Kasumi-1 (cell line): Measurements from ENCODE around the gene FADS3.
A peak's percentile ranks its signal among the peaks of the same experiment; 100 is the strongest.

Experiments
- DNase-seq, 2 experiments: peaks; one replicate each; lab custom pipeline; 2025; lab: John Stamatoyannopoulos, UW

Gene FADS3

GRCh38 chr11:61913699-61914395 lies 22.5 kb upstream of the FADS3 start:
- DNase-seq = no peak

- DNase-seq = no peak
Observed at GRCh38 chr11:61912991-61913698, 21.8 kb upstream of the FADS3 start.

DNA sequence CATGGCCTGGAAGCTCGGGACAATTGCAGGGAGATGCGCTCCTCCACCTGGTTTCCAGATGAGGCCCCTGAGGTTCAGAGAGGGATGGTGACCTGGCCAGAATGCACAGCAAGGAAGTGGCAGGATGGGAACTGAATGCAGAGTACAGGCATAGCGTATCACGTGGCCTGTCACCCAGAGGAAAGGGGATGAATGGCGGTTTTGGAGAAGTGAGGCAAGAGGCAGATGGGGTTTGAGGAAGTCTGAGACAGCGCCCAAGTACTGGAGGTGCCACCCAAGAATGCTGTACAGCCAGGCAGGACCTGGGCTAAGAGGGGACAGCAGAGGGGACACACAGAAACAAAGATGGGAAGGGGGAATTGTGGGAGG lies 21.2 kb upstream of the FADS3 start:
- peak; percentile 92 to 95 for DNase-seq

DNA sequence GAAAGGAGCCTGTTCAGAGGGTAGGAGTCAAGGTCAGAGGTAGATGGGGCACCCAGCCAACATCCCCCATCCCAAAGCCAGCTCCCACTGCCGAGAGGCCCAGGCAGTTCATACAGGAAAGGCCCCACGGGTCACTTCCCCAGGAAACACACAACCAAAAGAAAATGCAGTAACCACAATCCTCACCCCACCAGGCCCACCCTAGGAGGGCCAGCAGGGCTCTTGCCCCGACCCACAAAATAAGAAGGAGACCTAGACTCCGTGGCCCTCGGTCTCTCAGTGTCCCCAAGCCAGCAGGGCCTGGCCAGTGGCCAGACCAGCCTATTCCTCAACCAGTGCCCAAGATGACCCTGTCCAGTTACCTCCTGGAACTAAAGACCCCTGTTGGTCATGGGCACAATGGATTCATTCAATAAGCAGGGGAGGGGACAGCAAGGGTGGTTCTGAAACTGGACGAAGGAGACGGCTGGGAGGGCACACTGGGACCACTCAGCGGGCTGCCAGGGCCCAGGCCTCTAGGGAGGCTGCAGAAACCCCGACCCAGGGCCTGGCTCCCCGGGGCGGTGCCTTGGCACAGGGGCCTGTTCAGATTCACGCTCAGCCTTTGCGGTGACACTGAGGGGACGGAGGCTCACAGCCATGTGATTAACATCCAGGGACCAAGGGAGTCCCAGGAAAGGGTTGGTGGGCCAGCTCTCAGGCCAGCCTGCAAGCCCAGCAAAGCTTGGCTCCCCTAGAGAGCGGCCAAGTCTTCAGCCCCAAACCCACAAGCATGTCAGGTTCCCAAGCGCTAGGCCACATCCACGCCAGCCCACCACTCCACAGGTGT lies 20.6 kb upstream of the FADS3 start:
- no peak for DNase-seq

- no peak for DNase-seq
Observed at GRCh38 chr11:61911128-61911700, 19.9 kb upstream of the FADS3 start.

DNA sequence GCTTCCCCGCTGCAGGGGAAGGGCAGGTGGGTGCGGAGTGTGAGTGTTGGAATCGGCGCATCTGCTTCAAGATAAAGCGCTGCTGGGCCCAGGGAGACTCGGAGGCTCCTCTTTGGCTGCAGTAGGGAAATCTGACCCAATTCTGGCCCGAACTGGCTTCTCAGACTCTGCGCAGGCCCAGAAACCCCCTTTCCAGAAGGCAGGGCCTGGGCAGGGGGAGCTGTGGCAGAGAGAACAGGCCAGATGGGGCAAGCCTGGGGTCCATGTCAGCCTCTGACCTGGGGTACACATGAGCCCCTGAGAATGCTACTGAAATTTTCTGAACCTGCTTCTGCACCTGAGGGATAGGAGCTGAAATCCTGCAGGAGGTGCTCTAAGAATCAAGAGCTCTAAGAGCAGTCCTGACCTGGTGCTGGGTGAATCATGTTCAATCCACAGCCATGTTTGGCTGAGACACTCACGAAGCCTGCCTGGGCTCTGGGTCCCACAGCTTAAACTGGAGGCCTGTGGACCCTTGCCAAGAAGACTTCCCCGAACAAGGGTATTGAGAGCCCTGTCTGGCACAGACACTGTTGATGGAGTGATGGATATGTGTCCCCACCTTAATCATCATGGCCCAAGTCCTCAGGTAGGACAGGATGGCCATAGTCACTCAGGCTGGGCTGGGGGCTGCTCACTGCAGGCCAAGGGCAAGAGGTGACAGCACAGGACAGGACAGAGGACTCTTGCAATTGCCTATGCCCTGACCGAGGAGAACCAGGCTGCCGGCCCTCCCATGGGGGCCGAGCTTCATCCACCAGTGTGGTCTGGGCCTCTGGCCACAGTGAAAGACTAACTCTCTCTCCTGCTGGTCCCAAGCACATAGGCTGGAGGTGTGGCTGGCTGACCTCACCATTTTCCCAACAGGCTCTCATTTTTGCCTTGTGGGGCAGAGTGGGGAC lies 19.1 kb upstream of the FADS3 start:
- DNase-seq = no peak

GRCh38 chr11:61908730-61909316 lies 17.5 kb upstream of the FADS3 start:
- no peak for DNase-seq

DNA sequence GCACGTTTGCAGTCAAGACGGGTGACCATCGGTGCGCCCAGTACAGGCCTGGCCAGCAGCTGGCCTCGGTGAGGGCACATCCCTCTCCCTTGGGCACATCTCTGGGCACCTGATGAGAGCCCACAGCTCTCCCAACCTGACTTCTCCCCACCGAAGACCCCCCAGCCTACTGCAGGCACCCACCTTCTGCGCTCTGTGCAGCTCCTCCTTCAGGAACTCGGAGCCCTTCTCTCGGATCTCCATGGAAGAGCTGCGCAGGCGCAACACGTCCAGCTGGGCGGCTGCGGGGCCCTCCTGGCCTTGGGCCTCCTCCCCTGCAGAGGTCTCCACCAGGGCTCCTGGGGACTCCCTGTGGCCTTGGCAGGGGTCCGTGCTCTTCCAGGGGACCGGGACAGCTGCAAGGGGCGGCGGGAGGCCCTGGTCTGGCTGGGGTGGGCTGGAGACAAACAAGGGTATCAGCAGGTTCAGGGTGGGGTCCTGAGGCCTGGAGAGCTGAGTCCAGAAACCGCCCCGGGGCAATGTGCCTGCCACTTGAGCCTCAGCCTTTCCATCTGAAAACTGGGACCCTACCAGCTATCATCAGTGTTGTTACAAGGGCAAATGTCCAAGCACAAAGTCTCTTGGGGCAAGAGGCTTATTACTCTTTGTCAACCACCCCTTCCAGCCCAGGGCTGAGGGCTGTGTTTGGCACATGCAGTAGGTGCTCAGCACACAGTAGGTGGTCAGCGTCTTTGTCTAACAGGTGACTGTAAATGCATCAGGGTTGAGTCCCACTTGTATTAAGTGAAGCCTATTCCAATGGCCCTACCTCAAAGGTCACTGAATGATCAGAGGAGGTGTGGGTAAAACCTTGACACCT lies 16.8 kb upstream of the FADS3 start:
- no peak for DNase-seq

GRCh38 chr11:61907282-61907681 lies 15.9 kb upstream of the FADS3 start:
- DNase-seq = no peak

GRCh38 chr11:61906522-61906909 lies 15.2 kb upstream of the FADS3 start:
- no peak for DNase-seq

DNA sequence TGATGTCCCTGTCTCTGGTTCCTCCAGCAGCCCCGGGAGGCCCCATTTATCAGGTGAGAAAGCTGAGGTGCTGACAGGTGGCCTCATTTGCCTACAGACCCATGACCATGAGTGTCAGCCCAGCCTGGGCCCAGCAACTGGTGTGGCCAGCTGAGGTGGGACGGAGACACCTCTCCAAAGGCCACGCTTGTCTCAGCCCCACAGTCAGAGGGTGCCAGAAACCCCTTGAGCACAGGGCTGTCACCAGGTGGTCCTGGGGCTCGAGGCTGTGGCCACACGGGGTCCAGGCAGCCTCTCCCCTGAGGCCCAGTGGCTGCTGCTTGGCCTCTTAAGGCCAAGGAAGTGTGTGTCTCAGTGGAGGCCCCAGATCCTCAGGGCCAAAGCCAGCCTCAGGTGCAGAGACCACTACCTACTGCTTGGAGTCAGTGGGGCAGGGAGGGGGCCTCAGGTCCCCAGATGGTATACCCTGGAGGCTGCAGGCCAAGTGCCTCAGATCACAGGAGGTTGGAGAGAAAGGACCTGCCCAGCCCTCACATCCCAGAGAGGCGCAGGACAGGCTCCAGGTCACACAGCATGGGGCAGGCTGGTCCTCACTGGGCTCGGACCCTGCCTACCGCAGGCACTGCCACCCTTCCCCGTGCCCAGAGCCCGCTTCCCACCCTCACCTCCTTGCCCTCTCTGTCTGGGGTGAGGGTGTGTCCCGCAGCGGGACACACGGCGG lies 14.6 kb upstream of the FADS3 start:
- DNase-seq = no peak

DNA sequence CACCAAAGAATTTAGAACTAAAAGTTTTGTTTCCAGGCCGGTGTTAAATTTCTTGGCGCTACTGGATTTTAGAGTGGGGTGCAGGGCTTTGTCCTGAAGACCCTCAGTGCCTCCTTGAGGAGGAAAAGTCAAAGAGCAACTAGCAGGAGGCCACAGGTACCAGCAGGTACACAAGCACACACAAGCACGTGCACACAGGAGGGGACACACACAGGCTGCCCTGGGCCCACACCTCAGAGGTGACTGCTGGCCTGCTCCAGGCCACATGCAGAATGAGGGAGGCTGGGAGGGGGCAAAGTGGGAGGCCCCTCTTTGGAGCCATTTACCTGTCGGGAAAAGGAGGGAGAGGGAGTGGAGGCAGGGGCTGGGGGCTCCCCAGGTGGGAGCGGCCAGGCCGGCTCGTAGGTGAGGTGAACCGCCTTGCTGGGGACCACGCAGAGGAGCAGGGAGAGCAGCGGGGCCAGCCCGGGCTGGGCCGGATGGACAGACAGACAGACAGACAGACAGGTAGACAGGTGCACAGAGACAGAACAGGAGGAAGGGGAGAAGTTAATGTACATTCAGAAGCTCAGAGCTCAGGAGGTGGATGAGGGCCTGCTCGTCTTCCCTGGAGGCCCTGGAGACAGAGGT lies 13.8 kb upstream of the FADS3 start:
- no peak for DNase-seq

DNA sequence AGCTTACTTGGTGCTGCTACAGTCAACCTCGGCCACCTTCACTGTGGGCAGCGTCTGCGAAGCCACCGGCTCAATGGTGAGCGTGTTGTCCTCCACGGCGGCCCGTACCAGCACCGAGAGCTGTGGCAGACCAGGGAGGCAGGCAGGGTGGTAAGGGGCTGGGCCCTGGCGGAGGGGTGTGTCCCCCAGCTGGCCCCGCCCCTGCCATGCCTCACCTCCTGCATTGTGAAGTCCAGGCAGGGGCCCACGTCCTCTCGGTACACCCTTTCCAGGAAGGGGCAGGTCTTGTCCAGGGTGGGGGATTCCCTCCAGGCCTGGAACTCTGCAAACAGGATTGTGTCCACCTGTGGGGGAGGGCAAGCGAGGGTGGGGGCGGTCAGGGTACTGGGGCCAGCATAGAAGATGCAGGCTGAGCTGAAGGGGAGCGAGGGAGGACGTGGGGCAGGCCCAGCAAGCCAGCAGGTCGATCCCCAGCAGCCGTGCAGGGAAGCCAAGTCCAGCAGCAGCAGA lies 13.2 kb upstream of the FADS3 start:
- DNase-seq = no peak

DNA sequence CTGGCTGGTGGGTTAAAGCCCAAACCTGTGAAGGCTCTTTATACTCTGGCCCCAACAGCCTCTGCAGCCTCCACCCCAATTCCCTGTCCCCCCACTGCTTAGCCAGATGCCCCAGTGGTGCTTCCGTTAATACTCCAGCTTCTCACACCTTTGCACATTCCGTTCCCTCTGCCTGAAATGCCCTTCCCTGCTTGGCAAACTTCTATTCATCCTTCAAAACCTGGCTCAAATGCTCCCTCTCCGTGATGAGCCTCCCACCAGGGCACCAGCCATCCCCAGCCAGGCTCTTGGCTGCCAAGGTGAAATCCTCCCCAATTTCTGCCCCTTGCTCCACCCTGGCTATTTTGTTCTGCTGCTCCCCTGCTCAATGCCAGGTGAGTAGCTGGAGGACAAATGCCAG lies 12.5 kb upstream of the FADS3 start:
- DNase-seq = no peak

DNA sequence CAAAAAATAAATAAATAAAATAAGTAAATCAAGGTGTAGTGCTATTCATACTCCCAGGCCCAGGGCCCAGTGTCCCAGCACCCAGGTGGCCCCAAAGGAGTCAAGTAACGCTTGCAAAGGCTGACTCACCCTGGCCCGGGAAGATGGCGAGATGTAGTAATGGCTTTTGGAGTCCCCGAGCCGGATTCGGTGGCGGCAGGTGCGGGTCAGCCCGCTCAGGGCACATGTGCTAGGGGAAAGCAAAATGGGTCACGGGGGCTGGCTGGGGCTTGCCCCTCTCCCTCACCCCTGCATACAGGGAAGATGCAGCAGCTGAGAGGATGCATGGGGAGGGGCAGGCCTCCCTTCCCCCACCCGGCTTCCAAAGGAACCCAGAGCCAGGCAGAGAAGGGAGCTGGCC lies 11.0 kb upstream of the FADS3 start:
- no peak for DNase-seq

GRCh38 chr11:61901397-61901796 lies 10.1 kb upstream of the FADS3 start:
- DNase-seq = no peak

DNA sequence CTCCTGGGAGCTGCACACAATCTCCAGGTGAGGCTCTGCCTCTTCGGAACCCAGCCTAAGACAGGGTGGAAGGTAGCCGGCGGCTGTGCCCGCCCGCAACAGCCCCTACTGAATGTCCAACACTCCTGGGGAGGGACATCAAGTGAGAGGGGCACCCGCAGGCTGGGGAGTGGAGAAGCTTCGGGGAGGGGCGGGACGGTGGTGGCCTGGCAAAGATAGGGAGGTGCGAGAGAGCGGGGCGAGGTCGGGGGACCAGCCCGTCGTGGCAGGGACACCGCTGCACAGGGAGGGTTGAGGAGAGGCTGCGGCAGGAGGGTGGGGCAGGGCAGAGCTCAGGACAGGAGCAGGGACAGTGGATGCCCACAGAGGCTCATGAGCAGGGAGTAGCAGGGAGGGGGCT lies 8.9 kb upstream of the FADS3 start:
- no peak for DNase-seq

GRCh38 chr11:61899146-61899841 lies 7.9 kb upstream of the FADS3 start:
- peak; percentile 81 to 84 for DNase-seq
